Adipocyte (in vitro differentiated cells): Measurements from ENCODE around the gene SLC26A4.

Experiments
- DNase-seq: peaks from one replicate; pipeline ENCODE4 v3.0.0-alpha.2; 2015; ENCODE audit warnings: low read depth
- H3K27me3 ChIP-seq: replicated peaks from 2 replicates; pipeline ENCODE4 v1.7.0; 2013; ENCODE audit warnings: mild to moderate bottlenecking, low read length, moderate library complexity; ENCODE audit not compliant: control insufficient read depth, insufficient read depth
- H3K36me3 ChIP-seq: 2 replicates; pipeline ENCODE4 v1.7.0; 2013; ENCODE audit warnings: low read length, mild to moderate bottlenecking, moderate library complexity; ENCODE audit not compliant: control insufficient read depth, insufficient read depth, severe bottlenecking
- H3K4me1 ChIP-seq: 2 replicates; pipeline ENCODE4 v1.7.0; 2013; ENCODE audit warnings: mild to moderate bottlenecking, low read length, moderate library complexity; ENCODE audit not compliant: control insufficient read depth, insufficient read depth
- H3K4me3 ChIP-seq: 2 replicates; pipeline ENCODE4 v1.7.0; 2013; ENCODE audit warnings: mild to moderate bottlenecking, low read length, moderate library complexity
- H3K9ac ChIP-seq: 2 replicates; pipeline ENCODE4 v1.7.0; 2013; ENCODE audit warnings: mild to moderate bottlenecking, low read length, moderate library complexity
- H3K9me3 ChIP-seq: 2 replicates; pipeline ENCODE4 v1.7.0; 2013; ENCODE audit warnings: mild to moderate bottlenecking, low read length, moderate library complexity; ENCODE audit not compliant: control insufficient read depth

SLC26A4 gene

DNA sequence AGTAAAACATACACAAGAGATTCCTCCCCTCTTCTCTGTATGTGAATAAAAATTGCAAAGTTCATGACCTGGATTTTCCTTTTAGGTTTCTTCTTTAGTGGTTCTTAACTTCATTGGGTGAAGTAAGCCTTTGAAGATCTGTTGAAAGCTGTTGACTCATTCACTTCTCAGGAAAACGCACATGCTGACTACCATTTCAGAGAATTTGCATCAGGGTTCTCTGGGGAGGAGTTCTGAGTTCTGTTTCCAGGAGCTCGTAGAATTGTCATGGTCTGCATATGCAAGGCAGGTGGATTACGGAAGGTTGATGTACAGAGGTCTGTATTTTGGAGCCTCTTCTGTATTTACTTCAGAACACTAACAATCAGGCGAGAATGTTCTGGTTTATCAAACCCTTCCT, 962 bp upstream of the SLC26A4 start:
- Histone ChIP-seq H3K4me1 (peaks cover 35% of the 10 kb centered on the region), H3K4me3 (no peak overlapping the region), H3K9ac (no peak overlapping the region), H3K9me3 (no peaks in the 10 kb centered on the region), H3K36me3 (no peaks in the 10 kb centered on the region), H3K27me3 (peaks cover 34% of the 10 kb centered on the region)
- DNase-seq = peak; percentile 46

GRCh38 chr7:107661081-107661864, 645 bp downstream of the SLC26A4 start:
- Histone ChIP-seq H3K27me3 (peaks cover 34% of the 10 kb centered on the region), H3K9ac (no peak overlapping the region), H3K36me3 (no peaks in the 10 kb centered on the region), H3K4me3 (peak overlapping the region; percentile 78), H3K9me3 (no peaks in the 10 kb centered on the region), H3K4me1 (peaks cover 35% of the 10 kb centered on the region)
- DNase-seq = peak; percentile 61

- DNase-seq = no peak
- H3K4me1 ChIP-seq = peaks cover 35% of the 10 kb centered on the region
These were observed 1.3 kb downstream of the SLC26A4 start for GRCh38 chr7:107661865-107662379.

DNA sequence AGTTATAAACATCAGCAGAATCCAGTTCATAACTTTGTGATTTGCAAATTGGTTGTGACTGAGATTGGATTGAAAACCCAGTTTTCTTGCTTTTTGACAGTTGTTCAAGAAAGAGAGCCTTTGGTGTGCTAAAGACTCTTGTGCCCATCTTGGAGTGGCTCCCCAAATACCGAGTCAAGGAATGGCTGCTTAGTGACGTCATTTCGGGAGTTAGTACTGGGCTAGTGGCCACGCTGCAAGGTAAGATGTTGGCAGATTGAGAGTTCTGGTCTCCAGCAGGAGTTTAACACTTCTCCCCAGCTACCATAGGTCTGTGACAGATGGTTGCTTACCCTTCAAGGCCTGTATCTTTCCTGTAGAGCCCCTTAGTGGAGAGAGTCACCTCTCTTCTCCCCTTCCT, 2.6 kb downstream of the SLC26A4 start:
- no peaks in the 10 kb centered on the region for H3K9me3 ChIP-seq
- H3K27me3 ChIP-seq = peaks cover 39% of the 10 kb centered on the region
- H3K9ac ChIP-seq = no peak overlapping the region
- no peak for DNase-seq
- peaks cover 32% of the 10 kb centered on the region for H3K4me1 ChIP-seq
- no peaks in the 10 kb centered on the region for H3K36me3 ChIP-seq
- no peak overlapping the region for H3K4me3 ChIP-seq

More at GRCh38 chr7:107661865-107662379, 1.3 kb downstream of the SLC26A4 start:
- Histone ChIP-seq H3K27me3 (peaks cover 34% of the 10 kb centered on the region), H3K9me3 (no peaks in the 10 kb centered on the region), H3K36me3 (no peaks in the 10 kb centered on the region), H3K9ac (no peak overlapping the region), H3K4me3 (peak overlapping the region; percentile 78)

DNA sequence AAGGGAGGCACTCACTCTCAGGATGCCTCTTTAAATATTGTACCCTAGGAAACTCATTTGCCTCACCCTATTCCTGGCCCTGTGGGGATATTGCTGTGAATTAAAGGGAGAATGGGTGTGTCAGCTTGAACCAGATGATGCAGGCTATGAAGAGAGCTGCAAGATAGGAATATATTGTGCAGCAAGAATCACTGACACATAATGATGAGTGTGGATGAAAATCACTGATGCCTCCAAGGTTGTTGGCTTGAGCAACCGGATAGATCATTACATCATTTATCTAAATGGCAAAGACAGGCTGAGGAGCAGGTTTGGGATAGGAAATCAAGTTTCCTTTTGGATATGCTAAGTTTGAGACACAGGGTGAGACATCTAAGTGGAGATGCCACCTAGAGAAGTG, 6.2 kb downstream of the SLC26A4 start:
- H3K9ac ChIP-seq = no peak overlapping the region
- H3K9me3 ChIP-seq = no peaks in the 10 kb centered on the region
- DNase-seq = no peak
- H3K4me3 ChIP-seq = no peak overlapping the region
- no peaks in the 10 kb centered on the region for H3K36me3 ChIP-seq
- no peaks in the 10 kb centered on the region for H3K4me1 ChIP-seq
- H3K27me3 ChIP-seq = peaks cover 20% of the 10 kb centered on the region

- H3K27me3 ChIP-seq = peaks cover 15% of the 10 kb centered on the region
- DNase-seq = no peak
- no peaks in the 10 kb centered on the region for H3K4me1 ChIP-seq
- no peak overlapping the region for H3K9ac ChIP-seq
- no peak overlapping the region for H3K4me3 ChIP-seq
- no peaks in the 10 kb centered on the region for H3K9me3 ChIP-seq
- no peaks in the 10 kb centered on the region for H3K36me3 ChIP-seq
These were observed 6.7 kb downstream of the SLC26A4 start for GRCh38 chr7:107667341-107667740.

DNA sequence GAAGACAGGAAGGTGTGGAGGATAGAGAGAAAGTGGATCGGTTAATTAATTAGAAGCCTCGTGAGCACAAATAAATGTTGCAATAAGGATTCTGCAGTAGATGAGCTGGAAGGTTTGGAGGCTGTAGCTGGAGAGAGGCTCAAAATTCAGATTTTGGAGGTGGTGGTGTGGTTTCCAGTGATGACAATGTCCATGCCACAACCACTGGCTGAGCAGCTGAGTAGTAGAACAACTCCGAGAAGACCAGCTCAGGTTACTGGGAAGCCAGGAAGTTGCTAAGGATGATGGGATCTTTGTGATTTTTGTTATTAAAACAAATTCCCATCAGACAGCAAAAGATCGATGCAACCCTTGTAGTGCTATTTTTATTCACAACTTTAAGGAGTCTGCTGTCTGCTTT, 7.7 kb downstream of the SLC26A4 start:
- no peak for DNase-seq
- H3K4me3 ChIP-seq = no peak overlapping the region
- H3K9me3 ChIP-seq = no peaks in the 10 kb centered on the region
- no peaks in the 10 kb centered on the region for H3K36me3 ChIP-seq
- H3K9ac ChIP-seq = no peak overlapping the region
- no peaks in the 10 kb centered on the region for H3K4me1 ChIP-seq
- H3K27me3 ChIP-seq = peaks cover 6% of the 10 kb centered on the region

DNA sequence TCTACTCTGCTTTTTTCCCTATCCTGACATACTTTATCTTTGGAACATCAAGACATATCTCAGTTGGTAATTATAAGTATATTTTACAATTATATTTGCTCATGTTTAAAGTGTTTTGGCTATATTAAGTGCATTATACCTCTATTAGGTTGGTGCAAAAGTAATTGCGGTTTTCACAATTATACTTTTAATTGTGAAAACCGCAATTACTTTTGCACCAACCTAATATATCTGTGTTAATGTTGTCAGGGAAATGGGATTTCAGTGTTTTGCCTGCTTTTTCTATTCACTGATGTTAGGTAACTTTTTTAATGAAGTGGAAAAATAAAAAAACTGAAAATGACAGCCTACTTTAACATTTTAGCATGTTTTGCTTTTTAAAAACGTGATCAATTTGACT, 11.6 kb downstream of the SLC26A4 start:
- DNase-seq = no peak
- Histone ChIP-seq H3K9ac (no peak overlapping the region), H3K4me1 (no peaks in the 10 kb centered on the region), H3K27me3 (peaks cover 5% of the 10 kb centered on the region), H3K4me3 (no peak overlapping the region), H3K9me3 (no peaks in the 10 kb centered on the region), H3K36me3 (no peaks in the 10 kb centered on the region)

DNA sequence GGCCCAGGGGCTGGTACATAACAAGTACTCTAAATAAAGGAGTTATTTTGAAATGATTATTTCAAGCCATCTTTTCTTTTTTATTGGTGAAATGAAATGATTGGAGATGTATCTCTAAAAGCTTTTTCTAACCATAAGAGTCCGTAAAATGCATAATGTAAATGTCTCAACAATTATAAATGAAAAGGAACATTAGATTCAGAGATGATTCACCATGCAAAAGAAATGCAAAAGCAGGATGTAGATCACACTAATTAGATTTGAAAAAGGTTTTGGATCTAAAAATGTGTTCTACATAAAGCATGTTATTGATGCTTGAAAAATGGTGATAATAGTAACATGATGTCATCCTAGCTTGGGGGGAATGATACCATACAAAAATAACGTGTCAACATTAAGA, 15.6 kb downstream of the SLC26A4 start:
- H3K9me3 ChIP-seq = no peaks in the 10 kb centered on the region
- peaks cover 3% of the 10 kb centered on the region for H3K4me1 ChIP-seq
- no peaks in the 10 kb centered on the region for H3K36me3 ChIP-seq
- H3K4me3 ChIP-seq = no peak overlapping the region
- H3K9ac ChIP-seq = no peak overlapping the region
- DNase-seq = no peak
- H3K27me3 ChIP-seq = no peaks in the 10 kb centered on the region

GRCh38 chr7:107678110-107678753, 17.6 kb downstream of the SLC26A4 start:
- Histone ChIP-seq H3K9ac (no peak overlapping the region), H3K4me3 (no peak overlapping the region), H3K4me1 (peaks cover 3% of the 10 kb centered on the region), H3K27me3 (no peaks in the 10 kb centered on the region), H3K36me3 (no peaks in the 10 kb centered on the region), H3K9me3 (no peaks in the 10 kb centered on the region)
- no peak for DNase-seq

DNA sequence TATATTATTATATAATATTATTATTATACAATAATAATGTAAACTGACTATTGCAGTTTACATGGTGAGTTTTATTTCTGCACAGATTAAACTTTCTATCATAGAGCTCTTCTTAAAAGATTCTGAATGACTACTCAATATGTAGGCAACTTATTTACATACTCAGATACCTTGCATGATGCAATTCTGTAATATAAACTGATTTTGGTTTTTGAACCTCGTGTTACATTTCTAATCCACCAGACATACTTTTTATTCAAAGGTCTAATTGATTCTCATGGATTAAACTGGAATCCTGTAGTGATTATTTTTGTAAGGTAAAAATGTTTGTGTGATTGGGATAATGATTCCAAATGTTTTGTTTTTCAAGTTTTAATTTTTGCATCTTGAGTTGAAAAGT, 19.9 kb downstream of the SLC26A4 start:
- Histone ChIP-seq H3K4me1 (peaks cover 3% of the 10 kb centered on the region), H3K9me3 (no peaks in the 10 kb centered on the region), H3K4me3 (no peak overlapping the region), H3K9ac (no peak overlapping the region), H3K27me3 (no peaks in the 10 kb centered on the region), H3K36me3 (no peaks in the 10 kb centered on the region)
- no peak for DNase-seq
